Lower leg skin (tissue), 4 donors: ENCODE measurements around the gene IDI2. TPM values are rescaled to one million over a fixed set of nuclear protein-coding genes. Genes with fewer than 3 reads are reported as not detected.

Experiments
- DNase-seq, 2 donors: peaks; one replicate each; pipeline ENCODE4 v3.0.0-alpha.2; 2019; ENCODE audit warnings: low spot score in 2 of 2
- H3K4me3 ChIP-seq: fragments of 200-600 bp; sonication (generic); 2 replicates; pipeline ENCODE4 v1.5.1; 2017; ENCODE audit warnings: mild to moderate bottlenecking, low read depth; ENCODE audit not compliant: poor library complexity, severe bottlenecking
- POLR2A ChIP-seq, 2 donors: fragments of 450-650 bp; IDR thresholded peaks; one replicate each; pipeline ENCODE4 v1.6.1; 2016 to 2017; ENCODE audit warnings: antibody characterized with exemption in 2 of 2, mild to moderate bottlenecking in 1 of 2, moderate library complexity in 1 of 2
- WGBS, 2 donors: methylation state at CpG; one replicate each; pipeline ENCODE4 v1.1.5; 2018; 5-methylcytosine and 5-hydroxymethylcytosine counted together
- intact Hi-C: fragments of 100-400 bp; cut with DNase I; formaldehyde crosslinking; loops from one replicate; pipeline ENCODE4 v1.15.0; 2023; ENCODE audit warnings: low total_unique reads
- total RNA-seq, 4 donors: library from RNA; depleted of rRNA; stranded (reverse); fragments of >200 nt; gene quantifications; one replicate each; pipeline ENCODE4 v1.1.0, GENCODE V29; 2016
- TF ChIP-seq, protein P1 (sequence below), 3 donors: fragments of 450-650 bp; IDR thresholded peaks; one replicate each; pipeline ENCODE4 v1.5.1; 2016; ENCODE audit warnings: antibody characterized with exemption in 3 of 3, mild to moderate bottlenecking in 3 of 3, moderate library complexity in 2 of 3

Gene IDI2
- total RNA-seq, 4 donors from 2014 or later = not detected

DNA sequence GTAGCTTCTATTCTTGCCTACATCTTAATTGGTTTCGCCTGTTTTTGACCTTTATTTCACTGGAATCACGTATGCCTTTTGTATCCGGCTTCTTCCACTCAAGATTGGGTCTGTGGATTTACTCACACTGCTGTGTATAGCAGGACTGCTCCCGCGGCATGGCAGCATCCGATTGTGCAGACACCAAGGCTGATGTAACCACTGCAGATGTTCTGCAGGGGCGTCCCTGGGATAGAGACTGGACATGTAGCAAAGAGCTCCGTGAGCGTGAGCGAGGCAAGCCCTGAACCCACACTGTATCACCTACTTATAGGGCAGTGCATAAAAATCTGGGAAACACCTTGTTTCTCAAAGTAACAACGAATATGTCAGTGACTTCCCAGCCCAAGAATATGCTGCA is 11.4 kb upstream of the IDI2 start:
- no peak for DNase-seq
- 86 to 88% methylated on average over 11 of the region's 11 CpGs for WGBS, 2 donors
- intact Hi-C loops = no loop called here
- TF ChIP-seq POLR2A (IDR thresholded peaks at IDR 0.05) = no peak
- TF ChIP-seq, protein P1, sequence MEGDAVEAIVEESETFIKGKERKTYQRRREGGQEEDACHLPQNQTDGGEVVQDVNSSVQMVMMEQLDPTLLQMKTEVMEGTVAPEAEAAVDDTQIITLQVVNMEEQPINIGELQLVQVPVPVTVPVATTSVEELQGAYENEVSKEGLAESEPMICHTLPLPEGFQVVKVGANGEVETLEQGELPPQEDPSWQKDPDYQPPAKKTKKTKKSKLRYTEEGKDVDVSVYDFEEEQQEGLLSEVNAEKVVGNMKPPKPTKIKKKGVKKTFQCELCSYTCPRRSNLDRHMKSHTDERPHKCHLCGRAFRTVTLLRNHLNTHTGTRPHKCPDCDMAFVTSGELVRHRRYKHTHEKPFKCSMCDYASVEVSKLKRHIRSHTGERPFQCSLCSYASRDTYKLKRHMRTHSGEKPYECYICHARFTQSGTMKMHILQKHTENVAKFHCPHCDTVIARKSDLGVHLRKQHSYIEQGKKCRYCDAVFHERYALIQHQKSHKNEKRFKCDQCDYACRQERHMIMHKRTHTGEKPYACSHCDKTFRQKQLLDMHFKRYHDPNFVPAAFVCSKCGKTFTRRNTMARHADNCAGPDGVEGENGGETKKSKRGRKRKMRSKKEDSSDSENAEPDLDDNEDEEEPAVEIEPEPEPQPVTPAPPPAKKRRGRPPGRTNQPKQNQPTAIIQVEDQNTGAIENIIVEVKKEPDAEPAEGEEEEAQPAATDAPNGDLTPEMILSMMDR (IDR thresholded peaks at IDR 0.05) = no peak
- H3K4me3 ChIP-seq = no peak overlapping the region

DNA sequence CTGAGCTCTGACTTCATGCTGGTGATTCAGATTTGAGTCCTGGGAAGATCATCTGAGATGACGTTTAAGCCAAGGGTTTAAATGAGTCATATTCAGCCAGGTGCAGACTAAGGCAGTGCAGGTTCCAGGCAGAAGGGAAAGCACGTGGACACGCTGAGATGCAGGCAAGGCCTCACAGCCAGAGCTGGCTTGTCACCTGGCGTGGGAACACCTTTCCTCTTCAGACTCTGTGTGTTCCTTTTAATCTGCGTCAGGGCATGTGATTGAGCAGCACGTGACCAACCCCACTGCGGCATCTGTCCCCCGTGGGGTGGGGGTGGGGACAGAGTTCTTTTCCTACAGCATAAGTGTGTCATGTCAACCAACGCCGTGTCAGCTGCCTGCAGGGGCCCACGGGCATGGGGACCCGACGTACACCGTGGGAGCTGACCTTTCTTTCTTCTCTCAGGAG is 10.7 kb upstream of the IDI2 start:
- WGBS, 2 donors = 65 to 72% methylated on average over 14 of the region's 14 CpGs
- intact Hi-C loops = no loop called here
- H3K4me3 ChIP-seq = no peak overlapping the region
- TF ChIP-seq POLR2A (IDR thresholded peaks at IDR 0.05) = no peak
- TF ChIP-seq, protein P1 (IDR thresholded peaks at IDR 0.05) = no peak
- DNase-seq = no peak

DNA sequence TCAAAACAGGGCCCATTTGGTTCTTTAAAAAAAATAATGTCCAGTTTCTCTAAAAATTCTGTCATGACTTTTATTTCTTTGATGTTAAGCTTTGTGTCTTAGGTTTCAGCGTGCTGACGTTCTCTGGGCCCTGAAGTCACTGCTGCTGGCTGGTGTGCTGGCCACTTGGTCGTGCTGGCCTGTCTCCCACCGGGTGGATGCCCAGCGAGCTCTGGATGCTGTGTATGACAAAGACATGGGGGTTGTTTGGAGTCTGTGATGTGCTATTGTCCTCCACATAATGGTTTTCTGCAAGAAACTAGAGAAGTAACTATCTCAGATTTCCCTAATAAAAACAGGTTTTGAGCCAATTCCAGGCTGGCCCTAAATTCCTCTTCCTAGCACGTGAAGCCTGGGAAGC is 9.5 kb upstream of the IDI2 start:
- TF ChIP-seq, protein P1 (IDR thresholded peaks at IDR 0.05) = no peak
- TF ChIP-seq POLR2A (IDR thresholded peaks at IDR 0.05) = no peak
- no peak for DNase-seq
- intact Hi-C loops = no loop called here
- WGBS, 2 donors = 61 to 62% methylated on average over 6 of the region's 6 CpGs
- no peak overlapping the region for H3K4me3 ChIP-seq

DNA sequence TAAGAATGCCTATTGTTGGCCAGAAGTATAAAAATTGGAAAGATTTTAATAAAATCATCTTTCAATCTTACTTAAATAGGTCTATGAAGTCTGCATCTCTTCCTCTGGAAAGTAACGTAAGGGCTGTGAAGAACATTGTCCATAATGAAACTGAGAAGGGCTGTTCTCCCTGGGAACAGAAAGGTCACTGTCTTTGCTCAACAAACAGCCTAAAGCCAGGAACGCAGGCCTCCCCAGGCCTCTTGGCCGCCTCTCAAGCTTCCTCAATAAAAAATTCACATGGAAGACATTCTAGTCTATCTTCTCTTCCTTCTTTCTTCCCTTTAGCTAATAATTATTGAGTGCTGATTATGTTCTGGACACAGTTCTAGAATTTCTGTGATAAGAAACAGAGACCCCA is 9.1 kb upstream of the IDI2 start:
- intact Hi-C loops = no loop called here
- 73 to 77% methylated on average over 3 of the region's 3 CpGs for WGBS, 2 donors
- TF ChIP-seq, protein P1 (IDR thresholded peaks at IDR 0.05) = no peak
- no peak for TF ChIP-seq POLR2A (IDR thresholded peaks at IDR 0.05)
- H3K4me3 ChIP-seq = no peak overlapping the region
- no peak for DNase-seq

DNA sequence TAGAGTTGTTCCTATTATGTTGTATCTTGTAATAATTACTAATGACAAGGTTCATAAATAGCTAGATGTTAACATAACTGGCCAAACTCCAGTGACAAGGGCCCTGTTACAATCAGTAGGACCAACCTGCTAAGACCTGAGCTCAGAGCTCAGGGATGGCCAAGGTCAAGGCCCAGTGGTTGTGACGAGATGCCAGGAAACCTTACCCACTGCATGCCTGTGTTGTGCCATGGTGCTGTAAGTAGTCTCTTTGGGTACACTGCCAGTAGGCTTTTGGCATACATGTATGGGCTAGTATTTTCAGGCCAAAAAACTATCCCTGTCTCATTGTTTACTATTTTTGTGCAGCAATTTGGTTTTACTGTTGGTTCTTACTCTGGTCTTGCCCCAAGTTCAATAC is 7.9 kb upstream of the IDI2 start:
- no peak for TF ChIP-seq POLR2A (IDR thresholded peaks at IDR 0.05)
- TF ChIP-seq, protein P1 (IDR thresholded peaks at IDR 0.05) = no peak
- intact Hi-C loops = no loop called here
- 82% methylated on average over 1 of the region's 1 CpG for WGBS, 2 donors
- DNase-seq = no peak
- no peak overlapping the region for H3K4me3 ChIP-seq

DNA sequence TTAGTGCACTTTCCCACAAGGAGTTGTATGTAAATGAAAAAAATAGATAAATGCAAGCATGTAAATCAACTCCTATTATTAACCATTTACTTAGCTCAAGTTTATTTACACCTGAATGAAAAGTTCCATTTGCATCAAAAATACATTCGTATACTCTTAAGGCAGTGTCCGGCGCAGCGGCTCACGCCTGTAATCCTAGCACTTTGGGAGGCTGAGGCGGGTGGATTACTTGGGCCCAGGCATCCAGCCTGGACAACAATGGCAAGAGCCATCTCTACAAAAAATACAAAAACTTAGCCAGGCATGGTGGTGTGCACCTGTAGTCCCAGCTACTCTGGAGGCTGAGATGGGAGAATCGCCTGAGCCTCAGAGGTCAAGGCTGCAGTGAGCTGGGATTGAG is 4.2 kb upstream of the IDI2 start:
- 95 to 96% methylated on average over 7 of the region's 7 CpGs for whole genome bisulfite sequencing, 2 donors
- H3K4me3 ChIP-seq = no peak overlapping the region
- no peak for DNase-seq
- no peak for TF ChIP-seq POLR2A (IDR thresholded peaks at IDR 0.05)
- TF ChIP-seq, protein P1 (IDR thresholded peaks at IDR 0.05) = no peak
- intact Hi-C loops = no loop called here
